Gastrocnemius medialis (tissue), 4 donors: ENCODE results near the gene TMEM255B. TPM values are rescaled to one million over a fixed set of nuclear protein-coding genes. Genes with fewer than 3 reads are reported as not detected.

Experiments
- ATAC-seq, 2 donors: fragments of 150-250 bp; one replicate each; pipeline ENCODE4 v1.9.1; 2016
- DNase-seq, 2 donors: peaks; one replicate each; pipeline ENCODE4 v3.0.0-alpha.2; 2019
- H3K27ac ChIP-seq, 4 donors: fragments of 200-600 bp; sonication (generic); 1 replicate in 1 of 4; 2 replicates in 3 of 4; pipeline ENCODE4 v1.5.1; 2016 to 2018; ENCODE audit warnings: mild to moderate bottlenecking in 2 of 4, moderate library complexity in 1 of 4
- H3K27me3 ChIP-seq, 3 donors: fragments of 200-600 bp; sonication (generic) in 2 of 3; 1 replicate in 1 of 3; 2 replicates in 2 of 3; pipeline versions ENCODE4 v1.5.1 to v1.6.0; 2016 to 2019; ENCODE audit warnings: mild to moderate bottlenecking in 1 of 3, moderate library complexity in 1 of 3
- H3K36me3 ChIP-seq, 2 donors: fragments of 200-600 bp; sonication (generic) in 1 of 2; one replicate each; pipeline ENCODE4 v1.5.1; 2017 to 2018
- H3K4me1 ChIP-seq, 2 donors: fragments of 200-600 bp; sonication (generic) in 1 of 2; one replicate each; pipeline ENCODE4 v1.5.1; 2016 to 2017; ENCODE audit warnings: mild to moderate bottlenecking in 2 of 2
- H3K4me3 ChIP-seq, 4 donors: fragments of 200-600 bp; sonication (generic) in 3 of 4; 1 replicate in 1 of 4; 2 replicates in 3 of 4; pipeline ENCODE4 v1.5.1; 2016 to 2019; ENCODE audit warnings: mild to moderate bottlenecking in 2 of 4
- H3K9me3 ChIP-seq, 3 donors: fragments of 200-600 bp; sonication (generic) in 2 of 3; 1 replicate in 1 of 3; 2 replicates in 2 of 3; pipeline ENCODE4 v1.5.1; 2016 to 2019
- POLR2A ChIP-seq, 2 donors: fragments of 450-650 bp; IDR thresholded peaks; one replicate each; pipeline ENCODE4 v1.6.1; 2017; ENCODE audit warnings: antibody characterized with exemption in 2 of 2, mild to moderate bottlenecking in 2 of 2, moderate library complexity in 2 of 2
- in situ Hi-C, 4 donors: fragments of 200-750 bp; cut with MboI; loops; one replicate each; pipeline versions ENCODE4 v1.15.0 to v1.8.0; 2017; ENCODE audit warnings: low sequenced_read_pairs in 4 of 4
- intact Hi-C: fragments of 100-400 bp; cut with DNase I; formaldehyde crosslinking; loops from one replicate; pipeline ENCODE4 v1.15.1; 2023; ENCODE audit warnings: low total_unique reads
- total RNA-seq, 4 donors: library from RNA; depleted of rRNA; stranded (reverse); fragments of >200 nt; gene quantifications; one replicate each; pipeline versions ENCODE4 v1.1.0 to v1.2.3, GENCODE V29; 2016
- TF ChIP-seq, protein P1 (sequence below), 5 experiments: fragments of 450-650 bp in 3 of 5; fragments of 200-600 bp in 2 of 5; sonication (generic) in 2 of 5; IDR thresholded peaks in 4 of 5; conservative IDR thresholded peaks in 1 of 5; 1 replicate in 4 of 5; 2 replicates in 1 of 5; pipeline ENCODE4 v1.5.1; 2016 to 2019; ENCODE audit warnings: antibody characterized with exemption in 5 of 5, mild to moderate bottlenecking in 3 of 5, moderate library complexity in 3 of 5

The TMEM255B gene
- total RNA-seq, 4 donors from 2014 or later: 0.36 to 1.8 (median 0.59) TPM

DNA sequence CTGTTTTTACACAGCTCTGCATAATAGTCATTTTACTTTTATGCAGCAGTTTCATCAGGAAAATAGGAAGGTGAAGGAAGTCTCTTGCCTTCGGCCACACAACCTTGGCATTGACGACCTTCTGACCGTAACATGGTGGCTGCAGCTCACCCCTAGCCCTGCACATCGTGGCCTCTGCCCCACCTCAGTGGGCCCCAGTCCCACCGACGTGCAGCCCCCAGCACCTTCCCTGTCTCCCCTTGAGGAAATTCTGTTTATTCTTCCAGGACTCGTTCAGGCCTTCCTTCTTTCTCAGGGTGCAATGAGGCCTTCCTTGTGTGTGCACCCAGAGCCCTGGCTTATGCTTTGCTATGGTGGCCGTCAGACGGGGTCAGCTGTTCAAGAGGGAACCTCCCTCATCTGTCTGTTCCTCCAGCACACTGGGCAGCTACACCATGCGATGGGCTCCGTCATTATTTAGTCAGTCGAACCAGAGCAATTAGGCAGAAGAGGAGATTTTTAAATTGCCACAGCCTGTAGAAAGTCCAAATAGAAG, 33.3 kb downstream of the TMEM255B start:
- Histone ChIP-seq H3K27me3 (peaks cover 0 to 4% (median 4%) of the 10 kb centered on the region in 3 donors), H3K9me3 (no peaks in the 10 kb centered on the region), H3K4me3 (no peak overlapping the region), H3K4me1 (no peaks in the 10 kb centered on the region), H3K36me3 (no peaks in the 10 kb centered on the region), H3K27ac (no peak overlapping the region)
- DNase-seq (no peak), ATAC-seq (no peak)
- intact Hi-C loops (no loop called here), in situ Hi-C loops (no loop called here)
- TF ChIP-seq, protein P1, sequence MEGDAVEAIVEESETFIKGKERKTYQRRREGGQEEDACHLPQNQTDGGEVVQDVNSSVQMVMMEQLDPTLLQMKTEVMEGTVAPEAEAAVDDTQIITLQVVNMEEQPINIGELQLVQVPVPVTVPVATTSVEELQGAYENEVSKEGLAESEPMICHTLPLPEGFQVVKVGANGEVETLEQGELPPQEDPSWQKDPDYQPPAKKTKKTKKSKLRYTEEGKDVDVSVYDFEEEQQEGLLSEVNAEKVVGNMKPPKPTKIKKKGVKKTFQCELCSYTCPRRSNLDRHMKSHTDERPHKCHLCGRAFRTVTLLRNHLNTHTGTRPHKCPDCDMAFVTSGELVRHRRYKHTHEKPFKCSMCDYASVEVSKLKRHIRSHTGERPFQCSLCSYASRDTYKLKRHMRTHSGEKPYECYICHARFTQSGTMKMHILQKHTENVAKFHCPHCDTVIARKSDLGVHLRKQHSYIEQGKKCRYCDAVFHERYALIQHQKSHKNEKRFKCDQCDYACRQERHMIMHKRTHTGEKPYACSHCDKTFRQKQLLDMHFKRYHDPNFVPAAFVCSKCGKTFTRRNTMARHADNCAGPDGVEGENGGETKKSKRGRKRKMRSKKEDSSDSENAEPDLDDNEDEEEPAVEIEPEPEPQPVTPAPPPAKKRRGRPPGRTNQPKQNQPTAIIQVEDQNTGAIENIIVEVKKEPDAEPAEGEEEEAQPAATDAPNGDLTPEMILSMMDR (IDR thresholded peaks at IDR 0.05 in 4 of 5, conservative IDR thresholded peaks at IDR 0.05 in 1 of 5): no peak
- no peak for TF ChIP-seq POLR2A (IDR thresholded peaks at IDR 0.05)

DNA sequence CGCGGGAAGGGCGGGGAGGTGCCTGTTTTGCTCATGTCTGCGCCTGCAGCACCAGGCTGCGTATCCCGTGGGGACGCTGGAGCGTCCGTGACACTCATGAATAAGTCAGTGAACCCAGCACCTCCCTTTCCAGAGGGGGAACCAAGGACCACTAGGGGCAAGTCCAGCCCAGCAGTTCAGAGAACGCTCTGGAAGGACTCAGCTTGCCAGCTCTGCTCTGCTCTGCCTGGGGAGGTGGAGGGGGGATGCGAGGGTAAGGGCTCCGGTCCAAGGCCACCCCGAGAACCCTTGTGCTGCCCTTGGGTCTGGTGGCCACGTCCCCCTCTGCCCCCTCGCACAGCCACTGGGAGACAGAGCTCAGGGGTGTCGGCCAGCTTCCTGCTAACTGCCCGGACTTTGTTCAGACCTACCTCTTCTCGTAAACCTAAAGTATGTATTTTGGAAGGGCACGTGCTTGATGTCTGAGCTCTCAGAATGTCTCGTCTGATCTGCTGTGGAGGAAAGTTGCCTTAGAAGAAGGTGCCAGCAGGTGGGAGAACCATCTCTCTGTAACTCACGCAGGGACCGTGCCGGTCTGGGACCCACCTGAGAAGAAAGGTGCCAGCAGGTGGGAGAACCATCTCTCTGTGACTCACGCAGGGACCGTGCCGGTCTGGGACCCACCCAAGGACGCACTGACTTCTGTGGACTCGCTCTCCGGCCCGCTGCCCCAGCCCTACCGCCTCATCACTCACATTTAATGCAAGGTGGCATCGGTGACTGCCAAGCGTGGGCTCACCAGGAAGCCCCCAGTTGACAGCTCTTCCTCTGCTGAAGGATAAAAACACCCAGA, 34.1 kb downstream of the TMEM255B start:
- H3K4me3 ChIP-seq: no peak overlapping the region
- H3K4me1 ChIP-seq: no peaks in the 10 kb centered on the region
- TF ChIP-seq POLR2A (IDR thresholded peaks at IDR 0.05): no peak
- TF ChIP-seq, protein P1 (IDR thresholded peaks at IDR 0.05 in 4 of 5, conservative IDR thresholded peaks at IDR 0.05 in 1 of 5): no peak
- ATAC-seq: no peak
- no peaks in the 10 kb centered on the region for H3K36me3 ChIP-seq
- no peak overlapping the region for H3K27ac ChIP-seq
- in situ Hi-C loops: no loop called here
- intact Hi-C loops: no loop called here
- no peak for DNase-seq
- H3K27me3 ChIP-seq: peaks cover 0 to 4% (median 4%) of the 10 kb centered on the region in 3 donors
- no peaks in the 10 kb centered on the region for H3K9me3 ChIP-seq

DNA sequence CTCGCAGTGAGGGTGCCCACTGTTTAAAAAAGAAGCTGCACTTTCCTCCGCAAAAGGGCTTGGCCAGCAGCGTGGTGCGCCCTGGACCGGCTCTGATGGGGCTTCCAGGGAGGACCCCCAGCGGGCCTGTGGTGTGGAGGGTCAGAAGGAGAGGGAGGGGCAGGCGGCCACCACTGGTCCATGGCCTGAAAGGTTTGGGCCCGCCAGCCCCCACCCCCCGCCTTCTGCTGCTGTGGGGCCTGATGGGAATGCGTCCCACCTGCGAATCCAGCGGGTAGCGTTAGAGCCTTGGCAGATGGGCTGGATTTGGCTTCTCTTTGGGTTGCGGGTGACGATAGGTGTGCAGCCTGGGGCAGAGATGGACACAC, 34.7 kb downstream of the TMEM255B start:
- no peak overlapping the region for H3K4me3 ChIP-seq
- peaks cover 0 to 4% (median 3%) of the 10 kb centered on the region in 3 donors for H3K27me3 ChIP-seq
- intact Hi-C loops (no loop called here), in situ Hi-C loops (no loop called here)
- H3K36me3 ChIP-seq: no peaks in the 10 kb centered on the region
- no peaks in the 10 kb centered on the region for H3K9me3 ChIP-seq
- H3K27ac ChIP-seq: no peak overlapping the region
- TF ChIP-seq, protein P1 (IDR thresholded peaks at IDR 0.05 in 4 of 5, conservative IDR thresholded peaks at IDR 0.05 in 1 of 5): no peak
- TF ChIP-seq POLR2A (IDR thresholded peaks at IDR 0.05): no peak
- DNase-seq (no peak), ATAC-seq (no peak)
- no peaks in the 10 kb centered on the region for H3K4me1 ChIP-seq

DNA sequence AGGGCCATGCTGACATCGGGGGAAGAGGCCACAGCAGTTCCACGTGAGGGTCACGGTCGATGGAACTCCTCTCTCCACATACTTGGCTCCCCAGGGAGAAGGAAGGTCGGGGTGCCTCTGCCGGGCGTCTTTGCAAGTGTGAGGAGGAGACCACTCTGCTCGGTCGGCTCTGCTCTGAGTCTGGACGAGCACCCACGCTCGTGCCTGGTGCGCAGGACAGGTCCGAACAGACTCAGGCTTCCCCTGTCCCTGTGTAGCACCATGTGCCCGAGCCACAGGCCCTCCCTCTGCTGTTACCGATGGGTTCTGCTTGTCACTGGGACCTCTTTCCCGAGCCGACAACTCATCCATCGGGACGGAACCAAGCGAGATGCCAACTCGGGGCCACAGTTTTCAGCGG, 35.1 kb downstream of the TMEM255B start:
- H3K27ac ChIP-seq: no peak overlapping the region
- no peak for DNase-seq
- no peak for TF ChIP-seq POLR2A (IDR thresholded peaks at IDR 0.05)
- TF ChIP-seq, protein P1 (IDR thresholded peaks at IDR 0.05 in 4 of 5, conservative IDR thresholded peaks at IDR 0.05 in 1 of 5): no peak
- H3K27me3 ChIP-seq: peaks cover 0 to 4% (median 0%) of the 10 kb centered on the region in 3 donors
- no peaks in the 10 kb centered on the region for H3K36me3 ChIP-seq
- no peak for ATAC-seq
- H3K4me1 ChIP-seq: no peaks in the 10 kb centered on the region
- H3K4me3 ChIP-seq: no peak overlapping the region
- intact Hi-C loops (no loop called here), in situ Hi-C loops (no loop called here)
- H3K9me3 ChIP-seq: no peaks in the 10 kb centered on the region
